PC-3 (cell line): ENCODE data around the gene CTAGE8.
"Not testable (repeated sequence)": the region's sequence is repeated elsewhere in the genome, so short reads cannot be mapped to it uniquely, and the experiment has no call there.

ENCODE experiments used
- CTCF ChIP-seq: fragments of 300-600 bp; sonication (generic); conservative IDR thresholded peaks from 2 replicates; pipeline ENCODE4 v1.5.1; 2017; ENCODE audit warnings: antibody characterized with exemption, low read depth, mild to moderate bottlenecking, low read length
- EZH2phosphoT487 ChIP-seq: fragments of 300-600 bp; sonication (generic); IDR thresholded peaks from 2 replicates; pipeline ENCODE4 v1.6.1; 2018; ENCODE audit warnings: mild to moderate bottlenecking, antibody characterized with exemption, low read length, borderline replicate concordance

GRCh38 chr7:144247674-144248330, 21.3 kb downstream of the CTAGE8 start:
- TF ChIP-seq CTCF, EZH2phosphoT487: not testable (repeated sequence)
